MCF 10A (cell line): ENCODE measurements around the gene VIM. TPM values are rescaled to one million over a fixed set of nuclear protein-coding genes. Genes with fewer than 3 reads are reported as not detected.

Experiments
- BruUV-seq: library from RNA; stranded (reverse); fragments of 400-500 nt; replicated peaks from 2 replicates; lab custom pipeline; 2021; lab: Mats Ljungman, UMichigan
- CTCF ChIA-PET: fragments of 300-600 bp; sonication (Branson Sonifier 250); formaldehyde crosslinking; extraction: SDS; loops from one replicate; lab custom pipeline; 2021; ENCODE audit warnings: antibody characterized with exemption, inconsistent platforms; lab: Yijun Ruan, JAX
- POLR2A ChIA-PET: fragments of 300-600, 350-650 bp; sonication (Branson Sonifier 250); formaldehyde crosslinking; extraction: SDS; loops from one replicate; lab custom pipeline; 2020; ENCODE audit warnings: antibody characterized with exemption, inconsistent platforms; lab: Yijun Ruan, JAX
- DNase-seq: peaks from one replicate; pipeline ENCODE4 v3.0.0-alpha.2; 2018; ENCODE audit not compliant: unreplicated experiment
- H3K27ac Mint-ChIP-seq: one replicate; pipeline ENCODE4 v1.8.0; 2022; ENCODE audit warnings: mild to moderate bottlenecking, low read depth, mixed read lengths; ENCODE audit not compliant: unreplicated experiment
- H3K27me3 Mint-ChIP-seq: one replicate; pipeline ENCODE4 v1.8.0; 2022; ENCODE audit warnings: mixed read lengths; ENCODE audit not compliant: insufficient read depth, unreplicated experiment
- H3K36me3 Mint-ChIP-seq: one replicate; pipeline ENCODE4 v1.8.0; 2022; ENCODE audit warnings: mild to moderate bottlenecking, moderate library complexity, mixed read lengths; ENCODE audit not compliant: insufficient read depth, unreplicated experiment
- H3K4me1 Mint-ChIP-seq: one replicate; pipeline ENCODE4 v1.8.0; 2022; ENCODE audit warnings: mixed read lengths; ENCODE audit not compliant: insufficient read depth, unreplicated experiment
- H3K4me3 Mint-ChIP-seq: one replicate; pipeline ENCODE4 v1.8.0; 2022; ENCODE audit warnings: mild to moderate bottlenecking, moderate library complexity, mixed read lengths; ENCODE audit not compliant: unreplicated experiment
- H3K9me3 Mint-ChIP-seq: one replicate; pipeline ENCODE4 v1.8.0; 2022; ENCODE audit warnings: mixed read lengths; ENCODE audit not compliant: unreplicated experiment
- intact Hi-C: fragments of 100-400 bp; cut with micrococcal nuclease; formaldehyde crosslinking; loops from 2 replicates; pipeline ENCODE4 v1.14.1; 2022
- total RNA-seq: library from RNA; stranded (reverse); gene quantifications from 2 replicates; pipeline ENCODE4 v1.2.3, GENCODE V29; 2022
- TF ChIP-seq, protein P1 (sequence below): fragments of 200-600 bp; IDR thresholded peaks from one replicate; pipeline ENCODE4 v1.8.0; 2022; ENCODE audit warnings: antibody characterized with exemption, mild to moderate bottlenecking; ENCODE audit not compliant: unreplicated experiment

The VIM gene
- total RNA-seq, 1 experiment from 2014 or later = 1,430 TPM

DNA sequence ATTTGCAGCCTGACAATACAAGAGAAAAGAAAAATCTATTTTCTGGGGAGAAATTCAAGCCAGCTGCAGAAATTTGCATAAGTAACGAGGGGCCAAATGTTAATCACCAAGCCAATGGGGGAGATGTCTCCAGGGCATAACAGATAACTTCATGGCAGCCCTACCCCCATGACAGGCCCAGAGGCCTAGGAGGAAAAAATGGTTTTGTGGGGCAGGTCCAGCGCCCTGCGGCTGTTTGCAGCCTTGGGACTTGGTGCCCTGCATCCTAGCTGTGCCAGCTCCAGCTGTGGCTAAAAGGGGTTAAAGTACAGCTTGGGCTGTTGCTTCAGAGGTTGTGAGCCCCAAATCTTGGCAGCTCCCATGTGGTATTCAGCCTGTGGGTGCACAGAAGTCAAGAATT lies 54.3 kb downstream of the VIM start:
- TF ChIP-seq, protein P1, sequence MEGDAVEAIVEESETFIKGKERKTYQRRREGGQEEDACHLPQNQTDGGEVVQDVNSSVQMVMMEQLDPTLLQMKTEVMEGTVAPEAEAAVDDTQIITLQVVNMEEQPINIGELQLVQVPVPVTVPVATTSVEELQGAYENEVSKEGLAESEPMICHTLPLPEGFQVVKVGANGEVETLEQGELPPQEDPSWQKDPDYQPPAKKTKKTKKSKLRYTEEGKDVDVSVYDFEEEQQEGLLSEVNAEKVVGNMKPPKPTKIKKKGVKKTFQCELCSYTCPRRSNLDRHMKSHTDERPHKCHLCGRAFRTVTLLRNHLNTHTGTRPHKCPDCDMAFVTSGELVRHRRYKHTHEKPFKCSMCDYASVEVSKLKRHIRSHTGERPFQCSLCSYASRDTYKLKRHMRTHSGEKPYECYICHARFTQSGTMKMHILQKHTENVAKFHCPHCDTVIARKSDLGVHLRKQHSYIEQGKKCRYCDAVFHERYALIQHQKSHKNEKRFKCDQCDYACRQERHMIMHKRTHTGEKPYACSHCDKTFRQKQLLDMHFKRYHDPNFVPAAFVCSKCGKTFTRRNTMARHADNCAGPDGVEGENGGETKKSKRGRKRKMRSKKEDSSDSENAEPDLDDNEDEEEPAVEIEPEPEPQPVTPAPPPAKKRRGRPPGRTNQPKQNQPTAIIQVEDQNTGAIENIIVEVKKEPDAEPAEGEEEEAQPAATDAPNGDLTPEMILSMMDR = no peak
- H3K27me3 Mint-ChIP-seq = peaks cover 14% of the 10 kb centered on the region
- no TSS peak for BruUV-seq
- no peaks in the 10 kb centered on the region for H3K36me3 Mint-ChIP-seq
- ChIA-PET POLR2A (interaction anchor here (0.6 kb wide), 1 partner anchor 271 kb away, joined by 3 read pairs; no protein-coding TSS in a partner anchor), CTCF (interaction anchor here (0.6 to 0.7 kb wide), 2 partner anchors 12 to 220 kb away, joined by 3 read pairs; no protein-coding TSS in a partner anchor)
- DNase-seq = no peak
- no peaks in the 10 kb centered on the region for H3K4me1 Mint-ChIP-seq
- H3K4me3 Mint-ChIP-seq = no peak overlapping the region
- peaks cover 26% of the 10 kb centered on the region for H3K9me3 Mint-ChIP-seq
- H3K27ac Mint-ChIP-seq = no peak overlapping the region
- intact Hi-C loops = no loop called here

DNA sequence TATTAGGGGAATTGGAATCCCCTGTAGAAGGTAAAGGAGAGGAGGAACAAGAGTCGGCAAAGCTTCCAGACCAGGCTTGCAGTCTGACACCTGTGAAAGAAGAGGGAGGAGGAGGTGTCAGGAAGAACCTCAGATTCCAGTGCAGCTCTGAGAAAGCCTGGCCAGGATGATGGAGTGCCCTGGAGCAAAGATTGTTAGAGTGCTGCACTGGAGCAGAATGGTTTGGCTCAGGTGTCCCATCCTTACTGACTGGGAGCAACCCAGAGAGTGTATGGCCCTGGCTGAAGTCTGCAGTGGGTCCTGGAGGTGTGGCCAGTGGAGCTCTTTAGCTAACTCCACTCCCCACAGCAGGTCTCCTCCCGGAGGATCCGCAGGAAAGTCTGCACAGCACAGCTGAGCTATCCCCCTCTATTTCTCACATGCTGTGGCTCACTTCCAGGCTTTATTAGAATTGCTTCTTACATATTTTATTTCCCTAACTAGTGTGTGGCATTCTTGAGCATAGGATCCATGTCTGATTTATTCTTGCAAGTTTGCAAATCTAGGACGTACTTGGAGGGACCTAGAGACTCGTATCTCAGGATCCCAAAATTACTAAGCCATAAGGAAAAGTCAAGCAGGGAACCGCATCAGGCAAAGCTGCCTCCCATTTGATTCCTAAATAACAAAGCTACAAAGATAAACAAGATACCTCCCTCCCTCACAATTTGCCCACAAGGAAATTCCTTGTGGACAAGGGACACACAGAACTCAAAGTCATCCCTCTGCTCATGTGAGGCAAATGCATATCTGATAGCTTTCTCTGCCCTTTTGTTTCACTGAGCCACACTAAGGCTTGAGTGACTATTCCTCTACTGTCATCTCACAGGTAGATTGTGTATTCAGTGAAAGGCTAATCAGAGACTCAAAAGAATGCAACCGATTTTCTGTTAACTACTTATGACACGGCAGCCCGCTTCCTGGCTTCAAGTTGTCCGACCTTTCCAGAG lies 58.8 kb downstream of the VIM start:
- Mint-ChIP-seq H3K4me1 (peaks cover 5% of the 10 kb centered on the region), H3K9me3 (peaks cover 15% of the 10 kb centered on the region), H3K36me3 (no peaks in the 10 kb centered on the region), H3K27me3 (peaks cover 46% of the 10 kb centered on the region), H3K27ac (no peak overlapping the region), H3K4me3 (no peak overlapping the region)
- CTCF ChIA-PET = interaction anchor here (0.7 to 1.4 kb wide), 5 partner anchors 77 to 1408 kb away, joined by 3 to 8 read pairs (median 4); no protein-coding TSS in a partner anchor
- POLR2A ChIA-PET = no interaction called here
- BruUV-seq = no TSS peak
- no peak for DNase-seq
- TF ChIP-seq, protein P1 = no peak
- intact Hi-C loops = no loop called here

Other genes with a start within 250 kb of the VIM start
- 1.2 and 1.3 TPM in 2 replicates for gene CUBN, start 98.4 kb upstream of the VIM start, total RNA-seq
- 5.4 and 8.7 TPM in 2 replicates for gene TRDMT1, start 26.6 kb upstream of the VIM start, total RNA-seq
- gene ST8SIA6, start 226.4 kb downstream of the VIM start, total RNA-seq = 0.19 and 0.52 TPM in 2 replicates